ENCODE measurements around the gene KCNH1.

KCNH1 gene

DNA sequence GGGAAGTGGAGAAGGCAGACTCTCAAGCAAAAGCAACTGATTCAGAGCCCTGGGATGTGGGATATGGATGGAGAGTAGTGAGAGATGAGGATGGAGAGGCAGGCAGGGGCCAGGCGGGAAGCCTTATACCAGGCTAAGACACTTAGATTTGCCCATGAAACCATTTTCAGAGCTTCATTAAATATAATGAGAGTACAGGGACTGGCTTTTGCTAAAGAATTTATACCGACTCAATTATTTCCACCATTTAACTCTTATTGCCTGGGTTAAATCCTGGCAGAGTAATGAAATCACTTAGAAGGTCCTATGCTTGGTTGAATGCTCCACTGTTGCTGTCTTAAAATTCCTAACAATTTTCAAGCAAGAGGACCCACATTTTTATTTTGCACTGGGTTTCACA, 311.7 kb downstream of the KCNH1 start:
- H2BK15ac ChIP-seq (replicated peaks; ENCODE audit: low read depth), result no peak overlapping the region
- no peak for DNase-seq

DNA sequence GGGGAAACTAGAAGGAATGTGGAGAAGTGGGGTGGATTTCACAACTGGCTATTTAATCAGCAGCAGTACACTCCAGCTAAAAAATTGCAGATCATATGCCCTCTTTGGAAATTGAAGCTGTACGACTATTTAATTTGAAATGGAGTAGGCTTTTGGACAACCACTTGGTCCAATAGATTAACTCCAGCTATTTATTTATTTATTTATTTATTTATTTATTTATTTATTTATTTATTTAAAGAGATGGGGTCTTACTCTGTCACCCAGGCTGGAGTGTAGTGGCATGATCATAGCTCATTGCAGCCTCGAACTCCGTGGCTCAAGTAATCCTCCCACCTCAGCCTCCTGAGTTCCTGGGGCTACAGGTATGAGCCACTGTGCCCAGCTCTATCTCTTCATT, 312.3 kb downstream of the KCNH1 start:
- no peak overlapping the region for H3K27ac ChIP-seq (ENCODE audit: low read depth, low read length)
- H3K4me2 ChIP-seq (ENCODE audit: low read length), result no peak overlapping the region
- H3K27me3 ChIP-seq (ENCODE audit: insufficient read depth, low read length, poor library complexity), result no peaks in the 10 kb centered on the region
- no peaks in the 10 kb centered on the region for H3K79me2 ChIP-seq (ENCODE audit: control insufficient read depth, insufficient read depth, low read length)
- H3K18ac ChIP-seq (ENCODE audit: low read length), result no peak overlapping the region
- no peak overlapping the region for H3K4ac ChIP-seq (ENCODE audit: low read depth, low read length)
- H3K36me3 ChIP-seq (ENCODE audit: control insufficient read depth, insufficient read depth, low read length), result no peaks in the 10 kb centered on the region
- H4K8ac ChIP-seq (ENCODE audit: low read depth, low read length), result no peak overlapping the region
- no peak overlapping the region for H3K56ac ChIP-seq (ENCODE audit: low read length)
- H2BK120ac ChIP-seq (ENCODE audit: low read depth, low read length), result no peak overlapping the region
- no peak overlapping the region for H3K4me3 ChIP-seq (ENCODE audit: low read length)
- no peak for DNase-seq
- no CpG with 5 or more reads among the region's 3 CpGs for WGBS (ENCODE audit: extremely low coverage, insufficient coverage, low lambda C conversion rate)
- H2BK5ac ChIP-seq (ENCODE audit: low read length), result no peak overlapping the region
- no peaks in the 10 kb centered on the region for H3K4me1 ChIP-seq (ENCODE audit: control insufficient read depth, low read depth, low read length)
- H2AK5ac ChIP-seq (ENCODE audit: low read length), result no peak overlapping the region
- H3K9ac ChIP-seq (ENCODE audit: low read length), result no peak overlapping the region
- no peaks in the 10 kb centered on the region for H3K79me1 ChIP-seq (ENCODE audit: low read length)
- H4K5ac ChIP-seq (ENCODE audit: low read length), result no peak overlapping the region
- H2BK15ac ChIP-seq (replicated peaks; ENCODE audit: low read depth), result no peak overlapping the region
- H3K23ac ChIP-seq (ENCODE audit: low read length), result no peak overlapping the region

More for the DNA sequence above, 311.7 kb downstream of the KCNH1 start:
- Histone ChIP-seq H3K4ac (ENCODE audit: low read depth, low read length) (no peak overlapping the region), H3K79me2 (ENCODE audit: control insufficient read depth, insufficient read depth, low read length) (no peaks in the 10 kb centered on the region), H3K56ac (ENCODE audit: low read length) (no peak overlapping the region), H3K4me1 (ENCODE audit: control insufficient read depth, low read depth, low read length) (no peaks in the 10 kb centered on the region), H2BK120ac (ENCODE audit: low read depth, low read length) (no peak overlapping the region), H4K8ac (ENCODE audit: low read depth, low read length) (no peak overlapping the region), H3K36me3 (ENCODE audit: control insufficient read depth, insufficient read depth, low read length) (no peaks in the 10 kb centered on the region), H3K79me1 (ENCODE audit: low read length) (no peaks in the 10 kb centered on the region), H3K23ac (ENCODE audit: low read length) (no peak overlapping the region), H3K4me2 (ENCODE audit: low read length) (no peak overlapping the region), H4K5ac (ENCODE audit: low read length) (no peak overlapping the region), H3K27me3 (ENCODE audit: insufficient read depth, low read length, poor library complexity) (no peaks in the 10 kb centered on the region), H3K4me3 (ENCODE audit: low read length) (no peak overlapping the region), H3K18ac (ENCODE audit: low read length) (no peak overlapping the region), H2AK5ac (ENCODE audit: low read length) (no peak overlapping the region), H2BK5ac (ENCODE audit: low read length) (no peak overlapping the region), H3K9ac (ENCODE audit: low read length) (no peak overlapping the region), H3K27ac (ENCODE audit: low read depth, low read length) (no peak overlapping the region)
- WGBS (ENCODE audit: extremely low coverage, insufficient coverage, low lambda C conversion rate), result no CpG with 5 or more reads among the region's 2 CpGs

DNA sequence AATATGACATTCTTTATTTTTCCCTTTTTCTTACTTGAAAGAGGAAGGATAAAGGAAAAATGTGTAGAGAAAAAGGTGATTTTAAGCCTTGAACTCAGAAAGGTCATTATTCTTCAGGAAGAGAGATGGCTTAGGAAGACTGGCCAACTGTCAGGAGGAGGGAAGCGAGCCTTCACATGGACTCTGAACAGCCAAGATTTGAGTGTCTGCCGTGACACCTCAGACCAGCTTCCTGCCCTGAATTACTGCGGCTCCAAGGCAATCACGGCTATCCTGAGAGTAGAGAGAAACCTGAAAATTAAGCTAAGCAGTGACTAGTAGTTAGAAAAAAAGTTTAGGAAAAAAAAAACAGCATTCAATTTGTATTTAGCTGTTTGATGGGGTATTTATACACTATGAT, 314.7 kb downstream of the KCNH1 start:
- WGBS (ENCODE audit: extremely low coverage, insufficient coverage, low lambda C conversion rate), result no CpG with 5 or more reads among the region's 4 CpGs
- Histone ChIP-seq H3K4ac (ENCODE audit: low read depth, low read length) (no peak overlapping the region), H3K79me1 (ENCODE audit: low read length) (no peaks in the 10 kb centered on the region), H3K79me2 (ENCODE audit: control insufficient read depth, insufficient read depth, low read length) (no peaks in the 10 kb centered on the region), H4K5ac (ENCODE audit: low read length) (no peak overlapping the region), H3K27me3 (ENCODE audit: insufficient read depth, low read length, poor library complexity) (no peaks in the 10 kb centered on the region), H4K8ac (ENCODE audit: low read depth, low read length) (no peak overlapping the region), H3K4me2 (ENCODE audit: low read length) (no peak overlapping the region), H3K23ac (ENCODE audit: low read length) (no peak overlapping the region), H3K18ac (ENCODE audit: low read length) (no peak overlapping the region), H3K56ac (ENCODE audit: low read length) (no peak overlapping the region), H2AK5ac (ENCODE audit: low read length) (no peak overlapping the region), H3K36me3 (ENCODE audit: control insufficient read depth, insufficient read depth, low read length) (no peaks in the 10 kb centered on the region), H2BK120ac (ENCODE audit: low read depth, low read length) (no peak overlapping the region), H3K27ac (ENCODE audit: low read depth, low read length) (no peak overlapping the region), H3K9ac (ENCODE audit: low read length) (no peak overlapping the region), H2BK5ac (ENCODE audit: low read length) (no peak overlapping the region), H3K4me1 (ENCODE audit: control insufficient read depth, low read depth, low read length) (no peaks in the 10 kb centered on the region), H2BK15ac (replicated peaks; ENCODE audit: low read depth) (no peak overlapping the region), H3K4me3 (ENCODE audit: low read length) (no peak overlapping the region)
- DNase-seq, result no peak

DNA sequence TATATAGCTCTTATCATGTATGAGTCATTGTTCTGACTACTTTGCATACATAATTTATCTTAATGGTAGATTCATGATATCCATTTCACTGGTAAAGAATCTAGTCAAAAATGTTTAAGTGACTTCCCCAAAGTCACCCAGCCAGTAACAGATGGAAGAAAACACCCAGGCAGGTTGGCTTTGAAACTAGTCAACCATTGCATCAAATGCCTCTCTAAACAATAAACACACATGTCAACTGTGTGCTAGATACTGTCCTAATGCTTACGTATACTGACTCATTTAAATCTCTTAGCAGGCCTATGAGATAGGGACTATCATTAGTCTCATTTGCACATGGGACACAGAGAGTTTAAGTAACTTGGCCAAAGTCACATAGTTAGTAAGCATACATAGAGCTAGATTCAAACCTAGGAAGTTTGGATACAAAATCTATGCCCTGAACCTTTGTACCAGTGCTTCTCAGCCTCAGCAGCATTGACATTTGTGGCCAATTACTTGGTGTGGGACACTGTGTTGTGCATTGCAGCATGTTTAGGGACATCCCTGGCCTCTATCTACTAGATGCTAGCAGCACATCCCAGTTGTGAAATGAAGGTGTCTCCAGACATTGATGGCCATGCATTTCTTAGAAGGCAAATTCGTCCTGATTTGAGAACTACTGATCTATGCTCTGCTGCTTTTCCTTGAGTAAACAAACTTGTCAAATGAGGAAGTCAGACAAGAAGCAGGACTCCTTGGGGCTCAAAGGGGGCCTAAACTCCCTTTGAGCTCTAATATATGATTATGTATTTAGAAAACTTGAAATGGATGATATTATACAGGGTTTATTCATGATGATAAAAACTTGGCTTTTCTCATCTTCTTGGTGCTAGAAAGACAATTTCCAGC, 316.3 kb downstream of the KCNH1 start:
- no peak overlapping the region for H3K4me3 ChIP-seq (ENCODE audit: low read length)
- no peaks in the 10 kb centered on the region for H3K79me2 ChIP-seq (ENCODE audit: control insufficient read depth, insufficient read depth, low read length)
- no peaks in the 10 kb centered on the region for H3K27me3 ChIP-seq (ENCODE audit: insufficient read depth, low read length, poor library complexity)
- H3K4me1 ChIP-seq (ENCODE audit: control insufficient read depth, low read depth, low read length), result no peaks in the 10 kb centered on the region
- H3K27ac ChIP-seq (ENCODE audit: low read depth, low read length), result no peak overlapping the region
- H3K36me3 ChIP-seq (ENCODE audit: control insufficient read depth, insufficient read depth, low read length), result no peaks in the 10 kb centered on the region
- H3K23ac ChIP-seq (ENCODE audit: low read length), result no peak overlapping the region
- DNase-seq, result no peak
- no peak overlapping the region for H2BK120ac ChIP-seq (ENCODE audit: low read depth, low read length)
- H2BK15ac ChIP-seq (replicated peaks; ENCODE audit: low read depth), result no peak overlapping the region
- no CpG with 5 or more reads among the region's 2 CpGs for WGBS (ENCODE audit: extremely low coverage, insufficient coverage, low lambda C conversion rate)
- no peaks in the 10 kb centered on the region for H3K79me1 ChIP-seq (ENCODE audit: low read length)
- no peak overlapping the region for H3K18ac ChIP-seq (ENCODE audit: low read length)
- H3K9ac ChIP-seq (ENCODE audit: low read length), result no peak overlapping the region
- no peak overlapping the region for H3K4me2 ChIP-seq (ENCODE audit: low read length)
- H4K5ac ChIP-seq (ENCODE audit: low read length), result no peak overlapping the region
- no peak overlapping the region for H3K4ac ChIP-seq (ENCODE audit: low read depth, low read length)
- H4K8ac ChIP-seq (ENCODE audit: low read depth, low read length), result no peak overlapping the region
- H3K56ac ChIP-seq (ENCODE audit: low read length), result no peak overlapping the region
- H2BK5ac ChIP-seq (ENCODE audit: low read length), result no peak overlapping the region
- no peak overlapping the region for H2AK5ac ChIP-seq (ENCODE audit: low read length)

DNA sequence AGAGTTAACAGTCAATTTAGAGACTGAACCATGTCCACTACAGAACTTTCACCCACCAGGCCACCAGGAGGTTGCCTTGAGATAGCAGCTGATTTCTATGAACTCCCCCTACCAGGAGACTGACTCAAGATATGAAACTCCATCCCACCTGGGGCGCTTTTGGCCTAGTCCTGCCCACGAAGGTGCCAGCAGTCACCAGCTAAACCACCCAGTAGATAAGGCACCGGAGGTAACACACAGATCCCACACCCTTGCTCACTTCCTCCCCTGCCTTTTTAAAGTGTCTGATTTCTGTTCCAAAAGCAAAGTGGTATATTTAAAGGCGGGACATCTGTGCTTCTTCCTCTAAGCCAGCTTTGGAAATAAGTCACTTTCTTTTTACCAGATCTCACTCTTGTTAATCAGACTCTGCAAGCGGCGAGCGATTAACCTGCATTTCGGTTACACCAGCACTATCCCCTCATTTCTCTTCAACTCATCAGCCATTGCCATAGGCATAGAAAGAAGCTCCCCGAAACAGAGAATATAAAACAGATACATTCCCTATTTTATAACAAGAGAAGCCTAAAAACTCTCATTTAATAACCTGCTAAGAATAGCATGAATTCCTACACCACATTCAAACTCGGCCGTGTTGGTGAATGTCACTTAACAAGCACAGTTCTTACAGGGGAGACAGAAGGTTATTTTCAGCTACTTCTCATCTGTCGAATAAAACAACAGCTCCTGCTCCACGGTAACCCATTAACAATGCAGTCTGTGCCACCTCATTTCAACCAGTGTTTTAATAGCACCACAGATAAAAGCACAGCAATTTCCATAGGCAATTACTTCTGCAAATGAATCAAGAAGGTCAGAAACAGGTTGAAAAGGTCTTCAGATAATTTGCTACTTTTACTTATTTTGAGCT, 318.1 kb downstream of the KCNH1 start:
- Histone ChIP-seq H3K23ac (ENCODE audit: low read length) (no peak overlapping the region), H3K79me1 (ENCODE audit: low read length) (no peaks in the 10 kb centered on the region), H2AK5ac (ENCODE audit: low read length) (no peak overlapping the region), H3K27ac (ENCODE audit: low read depth, low read length) (no peak overlapping the region), H3K18ac (ENCODE audit: low read length) (no peak overlapping the region), H3K27me3 (ENCODE audit: insufficient read depth, low read length, poor library complexity) (no peaks in the 10 kb centered on the region), H3K4me1 (ENCODE audit: control insufficient read depth, low read depth, low read length) (no peaks in the 10 kb centered on the region), H4K8ac (ENCODE audit: low read depth, low read length) (no peak overlapping the region), H3K56ac (ENCODE audit: low read length) (no peak overlapping the region), H3K79me2 (ENCODE audit: control insufficient read depth, insufficient read depth, low read length) (no peaks in the 10 kb centered on the region), H3K4me3 (ENCODE audit: low read length) (no peak overlapping the region), H2BK5ac (ENCODE audit: low read length) (no peak overlapping the region), H2BK120ac (ENCODE audit: low read depth, low read length) (no peak overlapping the region), H4K5ac (ENCODE audit: low read length) (no peak overlapping the region), H2BK15ac (replicated peaks; ENCODE audit: low read depth) (no peak overlapping the region), H3K4me2 (ENCODE audit: low read length) (no peak overlapping the region), H3K36me3 (ENCODE audit: control insufficient read depth, insufficient read depth, low read length) (no peaks in the 10 kb centered on the region), H3K9ac (ENCODE audit: low read length) (no peak overlapping the region), H3K4ac (ENCODE audit: low read depth, low read length) (no peak overlapping the region)
- WGBS (ENCODE audit: extremely low coverage, insufficient coverage, low lambda C conversion rate), result no CpG with 5 or more reads among the region's 13 CpGs
- DNase-seq, result no peak

All from mesendoderm (in vitro differentiated cells).